Measurements from ENCODE around the gene TNP2. TPM values are rescaled to one million over a fixed set of nuclear protein-coding genes. Genes with fewer than 3 reads are reported as not detected.
A peak's percentile ranks its signal among the peaks of the same experiment; 100 is the strongest.

TNP2 gene
- total and polyA plus RNA-seq, 2 experiments from 2014 or later = not detected

DNA sequence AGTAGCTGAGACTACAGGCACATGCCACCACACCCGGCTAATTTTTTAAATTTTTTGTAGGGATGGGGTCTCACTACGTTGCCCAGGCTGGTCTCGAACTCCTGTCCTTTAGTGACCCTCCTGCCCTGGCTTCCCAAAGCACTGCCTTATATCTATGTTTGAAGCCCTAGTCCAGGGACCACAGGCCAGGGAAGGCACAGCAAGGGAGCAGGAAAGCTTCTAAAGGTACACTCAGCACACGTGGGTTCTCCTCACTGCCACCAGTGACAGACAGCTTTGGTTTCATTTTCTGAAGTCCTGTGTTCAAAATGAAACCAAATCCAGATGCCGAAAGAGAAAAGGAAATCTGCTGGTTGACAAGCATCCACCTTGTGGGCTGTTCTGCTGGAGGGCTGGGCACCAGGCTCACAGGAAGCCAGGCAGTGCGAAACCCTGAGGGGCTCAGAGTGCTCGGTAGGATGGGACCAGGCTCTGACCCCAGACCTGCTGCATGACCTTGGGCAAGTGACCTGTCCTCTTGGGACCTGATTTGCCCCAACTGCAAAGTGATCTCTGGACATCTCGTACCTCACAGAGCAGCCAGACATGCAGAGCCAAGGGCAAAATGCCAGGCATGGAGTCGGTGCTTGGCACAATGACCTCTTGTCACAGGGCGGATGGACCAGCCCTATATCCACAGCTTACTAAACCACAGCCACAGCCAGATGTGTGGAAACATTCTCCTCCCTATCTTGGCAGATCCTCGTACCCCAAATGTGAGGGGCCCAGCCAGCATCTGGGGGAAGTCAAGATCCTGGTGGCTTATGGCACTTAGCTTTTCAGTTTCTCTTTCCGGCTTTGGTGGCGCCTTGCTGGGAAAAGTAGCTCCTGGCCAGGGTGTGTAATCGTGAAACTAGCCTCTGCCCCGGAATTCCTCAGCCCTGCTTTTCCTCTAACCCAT is 10.3 kb downstream of the TNP2 start:
- Histone ChIP-seq H4K20me1 (replicated peaks; ENCODE audit: insufficient read depth) (peaks cover 9% of the 10 kb centered on the region), H3K9me2 (ENCODE audit: insufficient read depth) (no peaks in the 10 kb centered on the region), H3K4me3 (no peak overlapping the region), H3K36me3 (ENCODE audit: insufficient read depth) (peaks cover 8% of the 10 kb centered on the region), H3K4me1 (ENCODE audit: insufficient read depth) (peaks cover 9% of the 10 kb centered on the region), H3K79me2 (replicated peaks; ENCODE audit: insufficient read depth) (peaks cover 21% of the 10 kb centered on the region), H3K27me3 (ENCODE audit: insufficient read depth) (no peaks in the 10 kb centered on the region), H3F3A (replicated peaks; ENCODE audit: low read depth) (peaks cover 18% of the 10 kb centered on the region), H3K4me2 (no peak overlapping the region), H3K27ac (ENCODE audit: low read depth) (no peak overlapping the region), H2AFZ (no peak overlapping the region)
- ATAC-seq (no peak), DNase-seq (ENCODE audit: low spot score) (no peak)
- Mint-ChIP-seq H3K27me3 (ENCODE audit: insufficient read depth, low read depth, poor library complexity) (peaks cover 14% of the 10 kb centered on the region), H3K9me3 (no peaks in the 10 kb centered on the region; the same call in 2 of the 3 replicates), H3K4me3 (no peak overlapping the region), H3K36me3 (ENCODE audit: low read depth) (peaks cover 9% of the 10 kb centered on the region), H3K27ac (no peak overlapping the region), H3K4me1 (peaks cover 15% of the 10 kb centered on the region)
- no peak for TF ChIP-seq POLR2AphosphoS5 (IDR thresholded peaks at IDR 0.05; ENCODE audit: low read depth)
- TF ChIP-seq CREB1 (CRISPR knock-in tag; IDR thresholded peaks at IDR 0.05; ENCODE audit: low read depth) = no peak
- TF ChIP-seq EZH2 (IDR thresholded peaks at IDR 0.05; ENCODE audit: low read depth, unreplicated experiment) = no peak
- no peak for TF ChIP-seq JUNB (IDR thresholded peaks at IDR 0.05; ENCODE audit: unreplicated experiment)
- TF ChIP-seq STAT1 (IDR thresholded peaks at IDR 0.05; ENCODE audit: unreplicated experiment) = no peak
- no peak for TF ChIP-seq NANOG (IDR thresholded peaks at IDR 0.05; ENCODE audit: borderline replicate concordance)
- TF ChIP-seq ETS1 (IDR thresholded peaks at IDR 0.05) = no peak

DNA sequence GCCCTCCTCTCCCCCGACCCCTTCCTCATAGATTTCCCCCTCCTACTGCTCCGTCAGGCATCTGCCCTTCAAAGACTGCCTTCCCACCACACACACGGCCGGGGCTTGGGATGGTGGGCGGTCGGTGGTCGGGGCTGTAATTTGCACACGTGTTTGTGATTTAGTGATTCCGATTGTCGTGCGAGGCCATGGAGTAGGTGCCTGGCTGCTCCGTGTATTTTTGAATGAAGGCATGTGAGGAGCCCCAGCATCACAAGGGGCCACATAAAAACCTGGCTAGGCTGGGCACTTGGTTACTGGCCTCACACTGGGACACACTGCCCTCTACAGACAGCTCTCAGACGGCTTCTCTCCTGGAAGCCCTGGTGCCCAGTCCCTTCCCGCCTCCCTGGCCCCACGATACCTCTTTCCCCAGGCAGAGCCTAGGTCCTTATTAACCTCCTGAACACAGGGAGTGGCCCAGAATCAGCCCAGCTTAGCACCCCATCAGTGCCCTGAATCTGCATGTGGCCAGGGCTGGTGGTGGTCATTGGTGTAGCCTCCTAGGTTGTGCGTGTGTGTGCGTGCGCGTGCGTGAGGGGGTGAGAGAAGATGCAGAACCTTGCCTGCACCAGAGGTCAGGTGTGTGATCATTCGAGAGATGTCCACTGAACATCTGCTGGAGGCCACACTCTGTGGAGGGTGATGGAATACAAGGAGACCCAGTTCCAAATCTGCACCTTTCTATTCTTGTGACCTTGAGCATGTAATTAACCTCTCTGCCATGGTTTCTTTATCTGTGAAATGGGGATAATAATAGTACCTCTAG is 11.8 kb downstream of the TNP2 start:
- DNase-seq (ENCODE audit: low spot score) = peak; percentile 93
- Histone ChIP-seq H3K36me3 (ENCODE audit: insufficient read depth) (peaks cover 21% of the 10 kb centered on the region), H3K4me3 (peak overlapping the region; percentile 89), H3K79me2 (replicated peaks; ENCODE audit: insufficient read depth) (peaks cover 33% of the 10 kb centered on the region), H2AFZ (peak overlapping the region; percentile 91; the same call in 1 of the 2 replicates), H3F3A (replicated peaks; ENCODE audit: low read depth) (peaks cover 32% of the 10 kb centered on the region), H3K4me2 (peak overlapping the region; percentile 98), H3K27ac (ENCODE audit: low read depth) (no peak overlapping the region), H3K27me3 (ENCODE audit: insufficient read depth) (no peaks in the 10 kb centered on the region), H4K20me1 (replicated peaks; ENCODE audit: insufficient read depth) (peaks cover 21% of the 10 kb centered on the region), H3K4me1 (ENCODE audit: insufficient read depth) (peaks cover 23% of the 10 kb centered on the region), H3K9me2 (ENCODE audit: insufficient read depth) (no peaks in the 10 kb centered on the region)
- no peaks in the 10 kb centered on the region; the same call in 2 of the 3 replicates for H3K9me3 Mint-ChIP-seq
- H3K27me3 Mint-ChIP-seq (ENCODE audit: insufficient read depth, low read depth, poor library complexity) = peaks cover 21% of the 10 kb centered on the region
- H3K4me1 Mint-ChIP-seq = peaks cover 28% of the 10 kb centered on the region
- H3K36me3 Mint-ChIP-seq (ENCODE audit: low read depth) = peaks cover 22% of the 10 kb centered on the region
- peak overlapping the region; percentile 87 for H3K4me3 Mint-ChIP-seq
- ATAC-seq = peak; percentile 62
- no peak overlapping the region for H3K27ac Mint-ChIP-seq
- no peak for TF ChIP-seq EZH2 (IDR thresholded peaks at IDR 0.05; ENCODE audit: low read depth, unreplicated experiment)
- TF ChIP-seq ETS1 (IDR thresholded peaks at IDR 0.05) = 0 out of 2 replicates have a peak, but pooled peaks have one; percentile 12
- no peak for TF ChIP-seq ZNF331 (CRISPR knock-in tag; IDR thresholded peaks at IDR 0.05; ENCODE audit: low read depth)
- no peak for TF ChIP-seq POLR2AphosphoS5 (IDR thresholded peaks at IDR 0.05; ENCODE audit: low read depth)
- peak; percentile 63 to 86 for TF ChIP-seq CTCF (conservative IDR thresholded peaks at IDR 0.05; ENCODE audit: low read depth in 2 of 2)
